GM12873 (cell line): ENCODE measurements around the gene MYO1D.

Experiments
- CTCF ChIP-seq: IDR thresholded peaks from 2 replicates; pipeline ENCODE4 v1.5.1; 2012; ENCODE audit warnings: low read depth, mild to moderate bottlenecking, moderate library complexity, low read length, control low read depth; ENCODE audit not compliant: insufficient read depth; ENCODE audit errors: missing control alignments

Gene MYO1D

DNA sequence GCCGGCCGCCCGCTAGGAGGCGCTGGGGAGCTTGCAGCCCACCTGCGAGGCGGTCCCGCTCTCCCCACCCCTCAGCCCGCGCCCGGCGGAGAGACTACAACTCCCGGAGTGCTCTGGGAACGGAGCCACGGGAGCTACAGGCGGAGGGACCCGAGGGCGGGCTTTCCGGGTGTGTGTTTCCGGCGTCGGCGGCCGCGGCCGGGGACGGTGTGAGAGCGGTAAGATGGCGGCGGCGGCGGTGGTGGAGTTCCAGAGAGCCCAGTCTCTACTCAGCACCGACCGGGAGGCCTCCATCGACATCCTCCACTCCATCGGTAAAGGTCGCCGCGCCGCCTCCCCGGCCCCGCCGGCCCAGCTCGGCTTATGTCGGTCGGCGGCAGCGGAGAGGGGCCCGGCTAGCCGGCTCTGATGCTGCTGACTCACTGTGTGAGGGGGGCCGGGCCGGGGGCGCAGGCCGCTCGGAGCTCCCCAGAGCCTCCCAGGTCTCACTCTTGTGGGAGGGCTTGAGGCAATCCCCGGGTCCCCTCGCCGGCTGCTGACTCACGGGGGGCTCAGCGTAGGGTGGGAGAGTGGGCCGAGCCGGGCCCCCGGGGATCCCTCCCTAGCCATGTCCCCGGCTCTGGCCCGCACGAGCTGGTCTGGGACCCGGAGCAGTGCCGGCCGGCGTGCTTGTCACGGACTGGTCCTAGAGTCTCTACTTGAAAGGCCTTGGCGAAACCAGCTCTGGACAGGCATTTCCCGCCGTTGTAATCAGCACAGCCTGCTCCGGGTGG lies 432.4 kb downstream of the MYO1D start, which contains the start of gene PSMD11:
Gene PSMD11, plus strand, starts transcription at position 210 of the 773 bp plus-strand sequence. Its CDS starts 14 bp downstream, at position 224.
- peak; percentile 86 for TF ChIP-seq CTCF

- TF ChIP-seq CTCF, result no peak
These were observed 433.1 kb downstream of the MYO1D start for GRCh38 chr17:32443827-32444300.
